GM06990 (cell line): ENCODE data around the gene COL5A1.

ENCODE experiments used
- DNase-seq: peaks from one replicate; pipeline ENCODE4 v3.0.0-alpha.2; 2011; ENCODE audit not compliant: insufficient read length; ENCODE audit errors: extremely low read depth
- H3K27me3 ChIP-seq: replicated peaks from 2 replicates; pipeline ENCODE4 v1.6.0; 2011; ENCODE audit warnings: low read length; ENCODE audit not compliant: control insufficient read depth, insufficient read depth
- H3K36me3 ChIP-seq: 2 replicates; pipeline ENCODE4 v1.5.1; 2011; ENCODE audit warnings: low read length; ENCODE audit not compliant: control insufficient read depth, insufficient read depth
- H3K4me3 ChIP-seq: replicated peaks from 2 replicates; pipeline ENCODE4 v1.5.1; 2011; ENCODE audit warnings: low read depth, mild to moderate bottlenecking, control low read depth, low read length
- CTCF ChIP-seq: IDR thresholded peaks from 2 replicates; pipeline ENCODE4 v1.5.1; 2011; ENCODE audit warnings: low read length, control low read depth, mild to moderate bottlenecking, inconsistent platforms; ENCODE audit not compliant: insufficient read depth, poor library complexity, severe bottlenecking

The COL5A1 gene

GRCh38 chr9:134886413-134886913 is 244.9 kb downstream of the COL5A1 start:
- no peak for DNase-seq
- H3K4me3 ChIP-seq = no peak overlapping the region
- no peaks in the 10 kb centered on the region for H3K27me3 ChIP-seq
- no peak for TF ChIP-seq CTCF
- no peaks in the 10 kb centered on the region for H3K36me3 ChIP-seq

GRCh38 chr9:134887219-134887618 is 245.6 kb downstream of the COL5A1 start:
- no peak for TF ChIP-seq CTCF
- Histone ChIP-seq H3K4me3 (no peak overlapping the region), H3K27me3 (no peaks in the 10 kb centered on the region), H3K36me3 (no peaks in the 10 kb centered on the region)
- DNase-seq = no peak

GRCh38 chr9:134887686-134888602 is 246.3 kb downstream of the COL5A1 start:
- no peak overlapping the region for H3K4me3 ChIP-seq
- no peaks in the 10 kb centered on the region for H3K36me3 ChIP-seq
- no peaks in the 10 kb centered on the region for H3K27me3 ChIP-seq
- no peak for DNase-seq
- no peak for TF ChIP-seq CTCF

- no peak for DNase-seq
- no peak for TF ChIP-seq CTCF
- Histone ChIP-seq H3K27me3 (no peaks in the 10 kb centered on the region), H3K36me3 (no peaks in the 10 kb centered on the region), H3K4me3 (no peak overlapping the region)
These were observed 247.1 kb downstream of the COL5A1 start for GRCh38 chr9:134888603-134889190.

GRCh38 chr9:134889386-134890154 is 248.0 kb downstream of the COL5A1 start:
- Histone ChIP-seq H3K36me3 (no peaks in the 10 kb centered on the region), H3K27me3 (no peaks in the 10 kb centered on the region), H3K4me3 (no peak overlapping the region)
- TF ChIP-seq CTCF = no peak
- no peak for DNase-seq
